Peyer's patch (tissue), 4 donors: ENCODE data around the gene DDX42.
"Not testable (repeated sequence)": the region's sequence is repeated elsewhere in the genome, so short reads cannot be mapped to it uniquely, and the experiment has no call there.

ENCODE experiments used
- CTCF ChIP-seq, 6 experiments: fragments of 450-650 bp in 4 of 6; fragments of 200-600 bp in 2 of 6; sonication (generic) in 1 of 6; IDR thresholded peaks; one replicate each; pipeline ENCODE4 v1.5.1; 2017 to 2019; ENCODE audit warnings: antibody characterized with exemption in 6 of 6, mild to moderate bottlenecking in 3 of 6, moderate library complexity in 1 of 6
- POLR2A ChIP-seq, 2 donors: fragments of 450-650 bp; IDR thresholded peaks; one replicate each; pipeline ENCODE4 v1.5.1; 2017; ENCODE audit warnings: antibody characterized with exemption in 2 of 2, mild to moderate bottlenecking in 2 of 2, moderate library complexity in 2 of 2

GRCh38 chr17:63796375-63796774 lies 22.4 kb downstream of the DDX42 start:
- not testable (repeated sequence) for TF ChIP-seq CTCF, POLR2A (IDR thresholded peaks at IDR 0.05)
